GM18873 (cell line): ENCODE results near the gene PNLDC1.
"Not testable (repeated sequence)": the region's sequence is repeated elsewhere in the genome, so short reads cannot be mapped to it uniquely, and the experiment has no call there.

Experiments
- ATAC-seq: cut with Tn5 transposase; IDR thresholded peaks from one replicate; pipeline ENCODE4 v1.9.1; 2021; ENCODE audit warnings: mild to moderate bottlenecking, moderate library complexity, moderate number of reproducible peaks; ENCODE audit not compliant: unreplicated experiment, low FRiP score

PNLDC1 gene

DNA sequence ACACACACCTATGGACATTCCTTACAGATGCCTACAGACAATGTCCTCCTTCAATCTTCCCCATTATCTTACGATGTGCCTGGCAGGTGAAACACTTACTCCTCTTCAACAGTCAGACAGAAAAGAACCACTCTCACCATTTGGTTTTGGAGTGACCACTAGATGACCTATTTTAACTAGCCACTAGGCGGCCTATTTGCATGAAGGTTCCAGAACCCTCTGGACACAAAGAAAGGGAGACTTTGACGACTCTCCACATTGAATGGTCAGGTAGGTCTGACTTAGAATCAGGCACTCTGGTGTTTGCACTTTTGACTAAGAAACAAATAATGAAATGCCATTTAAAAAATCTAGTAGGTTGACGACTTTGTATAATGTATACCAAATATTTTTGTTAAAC, 42.0 kb downstream of the PNLDC1 start:
- no peak for ATAC-seq

DNA sequence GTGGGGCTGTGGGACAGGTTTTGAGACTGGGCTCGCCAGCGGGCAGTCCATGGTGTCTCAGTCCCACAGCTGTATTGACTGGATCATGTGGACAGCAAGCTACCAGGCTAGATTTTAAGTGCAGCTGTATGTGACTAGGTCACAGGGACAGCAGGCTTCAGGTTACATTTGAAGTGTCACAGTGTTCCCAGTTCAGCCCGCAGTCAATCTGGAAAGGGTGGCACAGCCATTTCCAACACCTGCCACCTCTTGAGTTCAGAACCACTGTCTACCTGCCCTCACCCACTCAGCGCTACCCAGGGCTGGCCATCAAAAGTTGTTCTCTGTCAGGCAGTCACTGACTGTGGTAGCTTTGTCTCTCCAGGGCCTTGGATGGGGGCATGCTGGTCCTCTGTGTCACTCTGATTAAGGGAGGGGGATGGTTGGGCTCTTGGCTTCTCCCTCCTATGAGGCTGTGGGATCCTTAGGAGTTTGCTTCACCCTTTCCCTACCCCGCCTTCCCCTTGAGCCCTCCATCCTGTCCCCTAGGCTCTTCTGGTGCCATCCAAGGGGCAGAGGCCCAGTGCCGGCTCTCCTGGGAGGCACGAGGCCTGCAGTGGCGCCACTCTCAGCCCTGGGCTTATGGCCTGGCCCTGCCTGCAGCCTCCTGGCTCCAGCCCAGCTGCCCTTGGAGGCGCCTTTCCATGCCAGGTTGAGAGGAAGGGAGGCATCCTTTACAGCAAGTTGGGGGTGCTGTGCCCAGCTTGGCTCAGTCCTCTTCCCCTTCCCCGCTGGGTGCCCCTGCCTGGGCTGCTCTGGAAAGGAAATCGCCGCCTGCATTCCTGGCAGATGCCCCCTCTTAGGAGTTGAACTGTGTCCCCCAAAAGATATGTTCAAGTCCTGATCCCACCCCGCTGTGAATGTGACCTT, 44.9 kb downstream of the PNLDC1 start:
- no peak for ATAC-seq

DNA sequence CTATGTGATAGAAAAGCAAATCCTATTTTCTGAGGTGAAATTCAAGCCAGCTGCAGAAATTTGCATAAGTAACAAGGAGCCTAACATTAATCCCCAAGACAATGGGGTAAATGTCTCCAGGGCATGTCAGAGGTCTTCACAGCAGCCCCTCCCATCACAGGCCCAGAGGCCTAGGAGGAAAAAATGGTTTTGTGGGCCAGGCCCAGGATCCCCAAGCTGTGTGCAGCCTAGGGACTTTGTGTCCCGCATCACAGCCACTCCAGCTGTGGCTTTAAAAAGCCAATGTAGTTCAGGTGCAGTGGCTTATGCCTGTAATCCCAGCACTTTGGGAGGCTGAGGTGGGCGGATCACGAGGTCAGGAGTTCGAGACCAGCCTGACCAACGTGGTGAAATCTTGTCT, 48.5 kb downstream of the PNLDC1 start:
- ATAC-seq, result not testable (repeated sequence)

DNA sequence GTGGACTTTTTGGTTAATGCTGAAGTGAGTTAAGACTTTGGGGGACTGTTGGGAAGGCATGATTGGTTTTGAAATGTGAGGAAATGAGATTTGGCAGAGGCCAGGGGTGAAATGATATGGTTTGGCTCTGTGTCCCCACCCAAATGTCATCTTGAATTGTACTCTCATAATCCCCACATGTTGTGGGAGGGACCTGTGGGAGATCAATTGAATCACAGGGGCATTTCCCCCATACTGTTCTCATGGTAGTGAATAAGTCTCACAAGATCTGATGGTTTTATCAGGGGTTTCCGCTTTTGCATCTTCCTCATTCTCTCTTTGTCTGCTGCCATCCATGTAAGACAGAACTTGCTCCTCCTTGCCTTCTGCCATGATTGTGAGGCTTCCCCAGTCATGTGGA, 49.8 kb downstream of the PNLDC1 start:
- not testable (repeated sequence) for ATAC-seq

DNA sequence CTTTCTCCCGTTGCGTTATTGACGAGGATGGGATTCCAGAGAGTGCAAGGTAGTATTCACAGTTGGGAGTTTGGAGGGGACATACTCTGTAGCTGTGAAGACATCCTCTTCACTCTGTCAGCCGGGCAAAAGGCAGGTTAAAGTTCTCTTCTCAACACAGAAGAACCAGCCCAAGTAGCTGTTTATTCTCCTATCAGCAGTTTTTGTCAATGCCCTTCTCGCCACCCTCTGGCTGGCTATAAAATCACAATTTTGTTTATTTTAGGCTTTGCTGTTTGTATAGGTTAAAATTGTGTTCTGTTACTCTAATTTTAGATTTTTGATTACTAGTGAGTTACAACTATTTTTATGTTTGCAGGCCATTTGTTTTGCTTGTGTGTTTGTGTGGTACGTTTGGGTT, 52.8 kb downstream of the PNLDC1 start:
- ATAC-seq, result no peak

DNA sequence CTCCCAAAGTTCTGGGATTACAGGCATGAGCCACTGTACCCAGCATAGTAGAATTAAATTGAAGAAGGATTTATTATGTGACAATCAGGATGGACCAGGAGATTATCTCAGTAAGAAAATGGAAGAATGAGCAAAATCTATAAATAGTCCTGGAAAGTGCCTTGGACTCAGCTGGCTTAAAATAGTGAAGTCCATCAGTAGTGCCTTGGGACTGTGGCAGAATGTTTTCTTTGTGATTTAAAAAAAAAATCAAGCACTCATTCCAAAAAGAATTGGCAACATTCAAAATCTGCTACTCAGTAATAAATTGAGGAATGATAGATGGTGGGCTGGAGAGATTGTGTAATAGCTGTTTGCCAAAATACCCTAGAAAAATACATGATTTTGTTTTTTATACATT, 53.7 kb downstream of the PNLDC1 start:
- ATAC-seq, result no peak

DNA sequence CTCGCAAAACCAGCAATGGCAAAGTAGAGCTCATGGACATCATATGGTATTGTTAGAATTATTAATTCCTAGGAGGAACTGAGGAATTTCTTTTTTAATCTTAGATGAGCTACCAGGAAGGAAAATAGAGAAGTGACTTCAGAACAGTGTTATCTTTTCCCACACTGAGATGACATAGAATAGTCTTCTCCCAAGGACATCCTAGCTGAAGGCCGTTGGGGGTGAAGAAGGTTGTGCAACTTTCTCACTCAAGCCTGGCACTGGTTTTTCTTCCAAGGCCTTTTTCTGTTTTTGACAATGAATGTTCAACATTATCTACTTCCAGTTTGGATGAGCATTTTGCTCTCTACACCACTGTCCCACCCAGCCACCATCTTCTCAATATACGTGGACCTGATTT, 54.9 kb downstream of the PNLDC1 start:
- ATAC-seq, result no peak

DNA sequence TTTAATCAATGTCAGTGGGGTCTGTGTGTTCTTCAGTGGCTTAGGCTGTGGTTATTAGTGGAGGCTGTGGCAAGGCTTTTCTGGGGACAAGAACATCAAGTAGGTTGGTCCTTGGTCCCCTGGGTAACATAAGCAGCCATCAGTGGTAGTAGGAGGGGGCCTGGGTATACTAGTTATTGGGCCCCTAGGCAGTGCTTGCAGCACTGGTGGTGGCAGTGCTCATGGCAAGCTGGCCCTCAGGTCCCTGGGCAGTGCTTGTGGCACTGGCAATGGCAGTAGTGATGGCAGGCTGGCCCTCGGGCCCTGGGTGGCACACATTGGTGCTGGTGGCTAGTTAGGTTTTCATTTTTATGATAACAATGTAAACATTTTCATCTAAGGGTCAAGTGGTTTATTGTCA, 58.2 kb downstream of the PNLDC1 start:
- ATAC-seq, result no peak

DNA sequence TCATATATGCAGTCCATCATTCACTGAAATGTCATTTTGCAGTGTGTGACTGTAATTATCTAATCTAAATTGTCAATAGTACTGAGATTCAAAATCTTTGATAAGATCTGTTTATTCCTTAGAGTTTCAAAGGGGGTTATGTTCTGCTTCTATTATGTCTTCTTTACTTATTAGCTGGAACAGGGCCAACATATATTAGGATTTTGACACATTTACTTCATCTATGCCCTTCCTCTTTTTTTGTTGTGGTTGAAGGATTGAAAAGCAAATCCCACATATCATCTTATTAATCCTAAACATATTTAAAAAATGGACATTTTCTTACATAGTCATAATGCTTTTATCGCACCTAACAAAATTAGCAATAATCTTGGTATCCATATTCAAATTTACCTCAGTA, 60.4 kb downstream of the PNLDC1 start:
- ATAC-seq, result no peak

DNA sequence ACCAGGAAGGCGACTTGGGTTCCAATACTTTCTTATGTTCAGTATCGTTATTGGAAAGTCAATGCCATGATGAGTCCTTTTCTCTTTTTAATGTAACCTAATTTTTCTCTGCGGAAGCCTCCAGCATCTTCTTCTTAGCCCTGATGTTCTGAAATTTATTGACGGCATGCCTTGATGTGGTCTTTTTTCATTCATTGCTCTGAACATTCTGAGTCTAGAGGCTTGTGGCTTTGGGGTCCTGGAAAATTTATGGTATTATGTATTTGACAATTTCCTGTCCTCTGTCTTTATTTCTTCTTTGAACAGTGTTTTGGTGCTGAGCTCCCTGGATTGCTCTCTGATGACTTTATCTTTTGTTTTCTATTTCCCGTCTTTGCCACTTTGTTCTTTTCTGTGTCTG, 62.0 kb downstream of the PNLDC1 start:
- ATAC-seq, result no peak

DNA sequence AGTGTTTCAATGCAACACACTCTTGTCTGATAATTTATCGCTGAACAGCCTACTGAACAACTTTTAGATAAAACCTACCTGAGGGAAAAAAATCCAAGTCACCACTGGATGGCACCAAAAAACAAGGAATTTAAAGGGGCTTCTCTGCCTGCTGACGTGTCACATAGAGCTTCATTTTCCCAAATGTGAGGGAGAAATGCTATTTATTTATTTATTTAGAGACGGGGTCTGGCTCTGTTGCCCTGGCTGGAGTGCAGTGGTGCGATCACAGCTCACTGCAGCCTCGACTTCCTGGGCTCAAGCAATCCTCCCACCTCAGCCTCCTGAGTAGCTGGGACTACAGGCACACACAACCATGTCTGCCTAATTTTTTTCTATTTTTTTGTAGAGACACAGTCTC, 63.3 kb downstream of the PNLDC1 start:
- ATAC-seq, result not testable (repeated sequence)

DNA sequence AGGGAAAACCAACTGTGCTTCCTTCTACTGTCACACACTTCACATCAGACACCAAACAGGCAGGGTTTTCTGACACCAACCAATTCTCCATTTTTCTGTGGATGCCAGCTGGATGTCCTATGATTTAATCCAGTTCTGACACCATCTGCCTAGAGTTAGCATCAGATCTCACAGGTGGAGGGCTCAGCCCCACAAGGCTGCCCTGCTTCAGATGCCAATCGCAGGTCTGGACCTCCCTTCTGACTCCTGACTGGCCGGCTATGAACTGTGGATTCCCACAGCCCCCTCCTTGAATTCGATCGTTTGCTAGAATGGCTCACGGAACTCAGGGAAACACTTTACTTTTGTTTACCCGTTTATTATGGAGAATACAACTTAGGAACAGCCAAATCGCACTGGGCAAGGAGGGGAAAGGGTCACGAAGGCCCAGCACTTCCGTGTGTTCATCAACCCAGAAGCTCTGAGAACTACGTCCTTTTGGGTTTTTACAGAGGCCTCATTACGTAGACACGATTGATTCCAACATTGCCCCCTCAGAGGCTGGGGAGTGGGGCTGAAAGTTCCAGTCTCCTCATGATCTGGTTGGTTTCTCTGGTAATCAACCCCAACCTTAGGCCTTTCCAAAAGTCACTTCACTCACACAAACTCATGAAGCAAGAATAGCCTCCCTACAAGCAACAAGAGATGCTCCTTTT, 65.3 kb downstream of the PNLDC1 start:
- ATAC-seq, result no peak

DNA sequence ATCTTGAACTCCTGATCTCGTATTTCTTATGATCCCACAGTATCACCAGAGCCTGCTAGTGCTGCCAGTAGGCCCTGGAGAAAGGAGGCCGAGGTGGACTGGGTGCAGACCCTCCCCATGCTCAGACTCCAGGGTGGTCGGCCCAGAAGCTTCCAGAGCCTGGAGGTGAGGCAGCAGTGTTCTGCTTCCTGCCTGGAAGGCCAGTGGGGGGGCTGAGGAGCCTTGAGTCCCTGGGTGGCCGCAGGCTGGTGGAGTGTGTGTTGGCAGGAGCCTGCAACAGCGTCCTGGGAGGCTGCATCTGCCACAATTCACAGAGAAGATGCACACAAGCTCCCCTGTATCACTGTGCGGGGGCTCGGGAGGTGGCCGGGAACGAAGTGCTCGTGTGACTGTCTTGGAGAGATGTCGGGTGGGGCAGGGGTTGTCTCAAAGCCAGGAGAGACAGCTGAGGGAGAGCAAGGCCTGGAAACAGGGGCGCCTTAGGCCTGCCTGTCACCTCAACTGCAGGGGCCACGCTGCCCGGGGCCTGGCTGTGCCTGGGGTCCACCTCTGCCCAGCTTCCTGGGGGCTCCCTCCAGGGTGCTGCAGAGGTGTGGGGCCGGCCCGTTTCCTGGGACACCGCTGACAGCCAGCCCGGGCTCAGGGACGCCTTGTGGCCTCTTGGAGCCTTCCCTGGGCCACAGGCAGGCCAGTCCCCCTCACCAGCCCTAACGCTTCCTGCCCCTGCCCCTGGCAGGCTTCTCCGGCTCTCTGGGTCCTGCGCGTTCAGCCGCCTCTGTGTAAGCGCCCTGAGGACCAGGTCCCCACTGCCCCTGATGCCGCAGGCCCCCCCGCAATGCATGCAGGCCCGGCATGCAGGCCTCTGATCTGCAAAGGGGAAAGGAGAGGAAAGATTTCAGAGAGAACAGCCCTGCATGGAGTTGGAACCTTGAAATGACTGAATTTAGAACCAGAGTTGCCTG, 66.5 kb downstream of the PNLDC1 start:
- no peak for ATAC-seq
